LoVo (cell line): ENCODE results near the gene SLC24A4.

ENCODE experiments used
- DNase-seq: peaks from one replicate; pipeline ENCODE4 v3.0.0-alpha.2; 2016; ENCODE audit warnings: low spot score

SLC24A4 gene

DNA sequence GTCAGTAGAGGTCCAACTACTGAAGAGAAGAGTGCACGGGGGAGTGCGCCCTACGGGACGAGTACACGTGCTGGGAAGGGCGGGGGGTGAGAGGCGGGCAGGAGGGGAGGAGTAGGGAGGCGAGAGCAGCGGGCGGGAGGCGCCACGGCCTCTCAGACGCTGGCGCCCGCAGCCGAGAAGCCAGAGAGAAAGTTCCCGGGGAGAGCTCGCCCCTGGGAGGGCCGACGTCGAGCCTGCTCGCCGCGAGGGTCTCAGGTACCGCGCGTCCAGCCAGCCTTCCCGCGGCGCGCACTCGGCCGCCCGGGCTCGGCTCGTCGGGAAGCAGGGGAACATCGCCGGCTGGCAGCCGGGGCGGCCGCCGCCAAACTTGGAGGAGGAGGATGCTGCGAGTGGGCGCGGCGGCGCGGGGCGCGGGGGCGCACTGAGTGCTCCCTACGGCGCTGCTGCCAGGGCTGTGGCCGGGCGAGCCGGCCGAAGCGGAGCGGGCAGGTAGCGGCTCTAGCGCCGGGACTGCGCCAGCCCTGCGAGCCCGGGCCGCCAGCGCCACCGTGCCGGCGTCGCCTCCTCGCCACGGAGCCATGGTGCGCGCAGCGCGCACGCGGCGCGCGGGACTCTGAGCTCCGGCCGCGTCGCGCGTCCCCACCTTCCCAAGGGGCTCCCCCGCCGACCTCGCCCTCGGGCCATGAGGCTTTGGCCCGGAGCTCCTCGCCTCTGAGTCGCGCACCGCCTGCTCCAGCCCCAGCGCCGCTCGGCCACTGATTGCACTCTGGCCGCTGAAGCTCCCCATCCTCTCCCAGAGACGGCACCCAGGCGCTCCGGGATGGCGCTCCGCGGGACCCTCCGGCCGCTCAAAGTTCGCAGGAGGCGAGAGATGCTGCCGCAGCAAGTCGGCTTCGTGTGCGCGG, at the start of gene SLC24A4:
TSS of gene SLC24A4 (plus strand) at position 155 of the 905 bp plus-strand sequence. CDS start at position 821, 666 bp downstream.
- DNase-seq, result no peak

- DNase-seq, result no peak
Measured at GRCh38 chr14:92273166-92273565, 49.8 kb upstream of the SLC24A4 start.

GRCh38 chr14:92274055-92274454, 48.9 kb upstream of the SLC24A4 start:
- no peak for DNase-seq

DNA sequence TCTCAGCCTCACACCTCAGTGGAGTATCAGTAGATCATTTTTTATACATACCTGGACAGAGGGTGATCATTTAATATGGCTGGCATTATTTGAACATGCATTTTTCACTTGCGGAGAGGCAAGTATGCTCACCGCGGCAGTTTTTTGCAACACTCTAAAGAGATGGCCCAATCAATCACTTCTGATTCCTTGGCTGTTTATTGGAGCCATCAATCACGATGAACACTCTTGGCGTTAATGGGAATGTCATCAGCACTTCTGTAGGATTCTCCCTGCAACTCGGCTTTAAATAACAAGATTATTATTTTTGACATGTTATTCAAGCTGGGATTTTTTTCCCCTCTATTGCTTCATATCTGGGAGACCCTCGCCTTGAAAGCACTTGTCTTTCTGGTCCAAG, 46.9 kb upstream of the SLC24A4 start:
- DNase-seq, result no peak

DNA sequence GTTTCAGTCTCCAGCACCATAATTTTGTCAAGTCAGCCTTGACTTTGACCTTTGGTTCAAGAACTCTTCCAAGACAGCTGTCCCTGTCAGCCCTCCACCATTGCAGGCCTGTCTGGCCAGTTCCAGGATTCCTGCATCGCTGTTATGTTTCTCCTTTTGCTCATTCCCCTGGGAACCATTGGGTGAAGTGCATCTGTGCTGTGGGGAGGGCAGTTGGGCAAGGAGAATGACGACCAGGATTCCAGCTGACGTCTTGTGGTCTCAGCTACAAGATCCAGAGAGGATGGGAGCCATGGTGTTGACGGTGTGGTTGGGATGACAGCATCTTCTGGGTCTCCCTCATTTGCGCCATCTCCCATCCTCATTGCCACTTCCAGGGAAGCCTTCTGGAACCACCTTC, 45.9 kb upstream of the SLC24A4 start:
- no peak for DNase-seq

GRCh38 chr14:92280554-92281262, 42.3 kb upstream of the SLC24A4 start:
- no peak for DNase-seq

- DNase-seq, result no peak
Measured at GRCh38 chr14:92282669-92283068, 40.3 kb upstream of the SLC24A4 start.

- no peak for DNase-seq
Measured at GRCh38 chr14:92285311-92285710, 37.7 kb upstream of the SLC24A4 start.

- DNase-seq, result peak; percentile 6
Measured at GRCh38 chr14:92287987-92288386, 35.0 kb upstream of the SLC24A4 start.

DNA sequence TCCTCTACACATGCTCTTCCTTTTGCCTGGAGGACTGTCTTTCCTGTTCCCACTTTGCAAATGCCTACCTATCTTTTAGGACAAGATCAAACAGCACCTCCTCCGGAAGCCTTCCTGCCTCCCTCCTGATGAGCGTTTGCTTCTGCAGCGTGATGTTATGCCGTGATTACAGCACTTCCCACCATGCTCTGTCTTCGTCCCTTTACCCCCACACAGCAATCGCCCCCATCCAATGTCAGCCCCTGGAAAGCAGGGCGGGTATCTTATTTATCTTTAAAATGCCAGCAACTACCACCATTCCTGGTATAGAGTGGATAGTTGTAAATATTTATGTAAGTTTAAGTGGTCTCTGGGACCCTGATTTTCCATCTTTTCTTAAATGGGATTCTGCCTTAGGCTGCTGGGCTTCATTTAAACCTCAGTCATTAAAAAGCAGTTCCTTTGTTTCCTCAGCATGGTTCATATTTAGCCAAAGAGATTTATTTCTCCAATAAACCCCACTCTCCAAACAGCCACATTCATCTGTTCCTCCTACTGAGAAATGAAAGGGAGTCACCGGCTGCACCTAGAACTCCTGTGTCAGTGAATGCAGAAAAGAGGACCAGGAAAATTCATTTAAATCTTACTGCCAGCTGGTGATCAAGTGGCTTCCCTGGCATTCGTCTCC, 33.8 kb upstream of the SLC24A4 start:
- no peak for DNase-seq

DNA sequence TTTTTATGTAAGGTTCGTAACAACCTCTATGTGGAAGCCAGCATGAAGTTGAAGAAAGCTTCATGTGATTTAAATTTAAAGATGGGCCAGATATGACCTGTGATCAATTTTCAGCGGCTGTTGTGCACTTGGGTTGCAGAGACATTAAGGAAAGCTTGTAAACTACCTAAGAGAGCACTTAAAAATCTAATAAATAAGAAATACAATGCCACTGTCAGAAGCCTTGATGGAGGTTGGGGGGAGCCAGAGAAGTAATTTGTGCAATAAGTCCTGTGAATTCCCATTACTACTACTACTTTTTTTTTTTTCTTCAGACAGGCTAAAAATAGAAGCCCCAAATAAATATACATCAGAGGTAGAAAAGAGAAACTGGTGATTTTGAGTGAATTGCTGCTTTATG, 30.3 kb upstream of the SLC24A4 start:
- no peak for DNase-seq

GRCh38 chr14:92294506-92294905, 28.5 kb upstream of the SLC24A4 start:
- DNase-seq, result no peak

- no peak for DNase-seq
Measured at GRCh38 chr14:92297818-92298595, 25.0 kb upstream of the SLC24A4 start.

- no peak for DNase-seq
Measured at GRCh38 chr14:92302481-92302880, 20.5 kb upstream of the SLC24A4 start.

- no peak for DNase-seq
Measured at GRCh38 chr14:92308716-92309115, 14.2 kb upstream of the SLC24A4 start.

DNA sequence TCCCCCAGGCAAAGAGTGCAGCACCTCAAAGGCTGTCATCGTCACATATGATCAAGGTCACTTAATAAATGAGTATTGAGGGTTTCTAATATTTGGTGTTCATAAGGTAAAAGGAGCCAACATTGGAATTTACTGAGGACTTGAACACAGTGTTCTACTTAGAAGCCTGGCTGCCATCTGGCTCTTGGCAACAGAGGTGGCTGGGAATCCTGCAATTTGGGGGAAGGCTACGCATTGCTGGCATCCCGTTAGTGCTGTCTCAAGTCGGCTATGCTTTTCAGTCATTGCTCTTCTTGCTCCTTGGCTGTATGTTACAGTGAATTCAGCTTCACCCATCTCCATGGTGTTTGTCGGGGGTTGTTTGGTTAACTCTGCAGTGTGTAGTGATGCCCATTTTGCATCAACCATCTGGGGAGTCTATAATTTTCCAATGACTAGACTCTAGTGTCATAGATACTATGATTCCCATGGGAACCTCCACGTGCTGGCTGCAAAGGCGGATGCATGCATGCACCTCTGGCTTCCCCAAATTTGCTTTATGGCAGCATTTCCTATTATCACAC, 12.9 kb upstream of the SLC24A4 start:
- DNase-seq, result no peak

DNA sequence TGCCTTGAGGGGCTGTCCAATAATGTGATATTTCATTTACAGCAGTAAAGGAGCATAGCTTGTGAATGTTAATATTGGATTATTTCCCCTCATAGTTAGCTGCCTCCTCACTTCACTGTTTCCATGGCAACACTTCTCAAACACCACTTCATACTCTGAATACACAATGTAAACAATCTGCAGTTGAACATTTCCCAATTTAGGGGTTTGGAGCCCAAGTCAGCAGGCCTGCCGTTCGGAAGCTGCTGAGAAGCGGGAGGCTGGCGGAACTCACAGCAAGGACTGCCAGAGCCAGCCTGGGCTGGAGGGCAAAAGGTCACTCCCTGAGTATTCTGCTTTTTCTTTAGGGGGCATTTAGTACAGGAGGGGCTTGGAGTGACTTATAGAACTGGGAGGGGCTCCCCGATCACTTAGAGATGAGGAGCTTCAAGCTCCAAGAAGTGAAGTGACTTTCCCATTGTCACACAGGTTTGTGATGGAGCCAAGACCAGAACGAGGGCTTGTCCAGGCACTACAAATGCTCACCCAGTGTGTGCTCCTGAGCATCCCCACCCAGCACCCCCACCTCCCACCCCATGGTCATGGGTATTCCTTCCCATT, 12.1 kb upstream of the SLC24A4 start:
- no peak for DNase-seq

- no peak for DNase-seq
Measured at GRCh38 chr14:92314182-92314581, 8.8 kb upstream of the SLC24A4 start.

GRCh38 chr14:92315050-92315805, 7.7 kb upstream of the SLC24A4 start:
- DNase-seq, result no peak

GRCh38 chr14:92316176-92316575, 6.8 kb upstream of the SLC24A4 start:
- no peak for DNase-seq
